VCaP (cell line): ENCODE results near the gene FNDC1.

Experiments
- H3K27ac ChIP-seq: fragments of 450-650 bp; 2 replicates; pipeline ENCODE4 v1.5.1; 2017
- CTCF ChIP-seq: fragments of 450-650 bp; conservative IDR thresholded peaks from 2 replicates; pipeline ENCODE4 v1.5.1; 2017; ENCODE audit warnings: mild to moderate bottlenecking, moderate library complexity

Gene FNDC1

GRCh38 chr6:159127701-159128100 lies 41.5 kb upstream of the FNDC1 start:
- H3K27ac ChIP-seq = no peak overlapping the region
- no peak for TF ChIP-seq CTCF

- H3K27ac ChIP-seq = no peak overlapping the region
- no peak for TF ChIP-seq CTCF
Observed at GRCh38 chr6:159128978-159129377, 40.2 kb upstream of the FNDC1 start.

GRCh38 chr6:159130846-159131245 lies 38.4 kb upstream of the FNDC1 start:
- TF ChIP-seq CTCF = no peak
- H3K27ac ChIP-seq = no peak overlapping the region

- H3K27ac ChIP-seq = no peak overlapping the region
- TF ChIP-seq CTCF = no peak
Observed at GRCh38 chr6:159131709-159132108, 37.5 kb upstream of the FNDC1 start.

- no peak for TF ChIP-seq CTCF
- no peak overlapping the region for H3K27ac ChIP-seq
Observed at GRCh38 chr6:159132664-159133063, 36.5 kb upstream of the FNDC1 start.

GRCh38 chr6:159134701-159135364 lies 34.4 kb upstream of the FNDC1 start:
- TF ChIP-seq CTCF = peak; percentile 97
- H3K27ac ChIP-seq = no peak overlapping the region

- H3K27ac ChIP-seq = no peak overlapping the region
- no peak for TF ChIP-seq CTCF
Observed at GRCh38 chr6:159137676-159138075, 31.5 kb upstream of the FNDC1 start.
